ENCODE data around the gene MAP1LC3A.

The MAP1LC3A gene

DNA sequence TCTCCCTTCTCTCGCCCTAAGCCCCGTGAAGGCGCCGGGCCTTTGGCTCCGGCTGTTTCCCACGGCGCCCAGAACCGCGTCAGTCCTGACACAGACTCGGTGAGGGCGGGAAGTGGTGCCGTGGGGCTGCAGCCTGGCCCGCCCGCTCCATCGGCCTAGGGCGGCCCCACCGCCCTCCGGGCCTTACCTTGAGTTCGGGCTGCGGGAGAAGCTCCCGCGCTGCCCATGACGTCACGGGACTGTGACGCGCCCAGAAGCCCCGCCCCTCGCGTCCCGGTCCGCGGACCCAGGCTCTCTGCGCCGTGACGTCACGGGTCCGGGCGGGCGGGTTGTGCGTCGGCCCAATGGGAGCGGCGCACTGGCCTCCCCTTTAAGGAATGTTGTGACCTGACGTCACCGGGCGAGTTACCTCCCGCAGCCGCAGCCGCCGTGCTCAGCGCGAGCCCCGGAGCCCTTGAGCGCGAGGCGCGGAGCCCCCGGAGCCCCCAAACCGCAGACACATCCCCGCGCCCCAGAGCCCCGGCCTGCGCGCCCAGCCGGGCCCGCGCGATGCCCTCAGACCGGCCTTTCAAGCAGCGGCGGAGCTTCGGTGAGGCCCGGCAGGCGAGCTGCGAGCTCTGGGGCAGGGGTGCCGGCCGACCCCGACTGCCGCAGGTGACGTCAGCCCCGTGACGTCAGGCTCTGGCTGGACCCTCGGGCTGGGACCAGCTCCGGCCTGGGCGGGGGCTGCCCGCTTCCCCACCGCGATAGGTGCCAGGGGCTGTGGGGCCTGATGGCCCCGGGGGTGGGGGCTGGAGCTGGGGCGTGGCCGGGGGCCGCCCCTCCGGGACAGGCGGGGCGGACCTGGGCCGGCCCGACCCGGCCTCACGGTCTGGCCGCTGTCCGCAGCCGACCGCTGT is at the start of gene MAP1LC3A:
Gene MAP1LC3A (plus strand): TSS at position 399 of the 899 bp plus-strand sequence. CDS start 151 bp downstream, at position 550.
- H3K27me3 ChIP-seq (ENCODE audit: insufficient read depth, poor library complexity, severe bottlenecking): no peaks in the 10 kb centered on the region
- peak; percentile 78 for ATAC-seq (ENCODE audit: low read depth)
- H3K9me3 ChIP-seq (ENCODE audit: severe bottlenecking): no peaks in the 10 kb centered on the region
- TF ChIP-seq CTCF (IDR thresholded peaks at IDR 0.05; ENCODE audit: poor library complexity, severe bottlenecking): no peak
- no peaks in the 10 kb centered on the region for H3K36me3 ChIP-seq (ENCODE audit: low read depth)
- H3K4me3 ChIP-seq (ENCODE audit: severe bottlenecking): peak within 1 kb of the TSS; percentile 54
- peaks cover 3% of the 10 kb centered on the region for H3K4me1 ChIP-seq (ENCODE audit: insufficient read depth, poor library complexity, severe bottlenecking)
- H3K27ac ChIP-seq (ENCODE audit: poor library complexity, severe bottlenecking): no peak within 1 kb of the TSS
- peak; percentile 100 for DNase-seq (ENCODE audit: low spot score)

DNA sequence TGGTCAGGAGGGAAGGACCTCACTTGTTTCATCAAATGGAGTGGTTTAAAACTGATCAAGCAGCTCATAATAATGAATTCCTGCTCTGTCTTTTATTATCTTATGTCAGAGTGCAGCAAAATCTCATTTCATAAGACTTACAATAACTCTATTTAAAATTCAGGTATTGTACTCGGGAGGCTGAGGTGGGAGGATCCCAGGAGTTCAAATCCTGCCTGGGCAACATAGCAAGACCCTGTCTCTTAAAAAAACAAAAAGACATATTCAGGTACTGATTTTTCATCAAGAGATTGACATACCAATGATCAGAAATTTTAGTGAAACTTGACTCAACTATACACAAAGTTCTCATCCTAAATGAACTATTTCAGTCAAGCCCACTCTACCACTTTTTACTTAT is 47.9 kb upstream of the MAP1LC3A start:
- H3K27me3 ChIP-seq (ENCODE audit: insufficient read depth, poor library complexity, severe bottlenecking): no peaks in the 10 kb centered on the region
- ATAC-seq (ENCODE audit: low read depth) (no peak), DNase-seq (ENCODE audit: low spot score) (no peak)
- no peak overlapping the region for H3K27ac ChIP-seq (ENCODE audit: poor library complexity, severe bottlenecking)
- peaks cover 60% of the 10 kb centered on the region for H3K36me3 ChIP-seq (ENCODE audit: low read depth)
- no peaks in the 10 kb centered on the region for H3K9me3 ChIP-seq (ENCODE audit: severe bottlenecking)
- H3K4me1 ChIP-seq (ENCODE audit: insufficient read depth, poor library complexity, severe bottlenecking): peaks cover 3% of the 10 kb centered on the region
- TF ChIP-seq CTCF (IDR thresholded peaks at IDR 0.05; ENCODE audit: poor library complexity, severe bottlenecking): no peak
- H3K4me3 ChIP-seq (ENCODE audit: severe bottlenecking): no peak overlapping the region

GRCh38 chr20:34511891-34512265 is 46.6 kb upstream of the MAP1LC3A start:
- Histone ChIP-seq H3K9me3 (ENCODE audit: severe bottlenecking) (no peaks in the 10 kb centered on the region), H3K27me3 (ENCODE audit: insufficient read depth, poor library complexity, severe bottlenecking) (no peaks in the 10 kb centered on the region), H3K36me3 (ENCODE audit: low read depth) (peaks cover 47% of the 10 kb centered on the region), H3K4me1 (ENCODE audit: insufficient read depth, poor library complexity, severe bottlenecking) (peaks cover 3% of the 10 kb centered on the region), H3K27ac (ENCODE audit: poor library complexity, severe bottlenecking) (no peak overlapping the region), H3K4me3 (ENCODE audit: severe bottlenecking) (no peak overlapping the region)
- ATAC-seq (ENCODE audit: low read depth): no peak
- no peak for TF ChIP-seq CTCF (IDR thresholded peaks at IDR 0.05; ENCODE audit: poor library complexity, severe bottlenecking)
- DNase-seq (ENCODE audit: low spot score): no peak

GRCh38 chr20:34512266-34512954 is 46.1 kb upstream of the MAP1LC3A start:
- DNase-seq (ENCODE audit: low spot score): no peak
- H3K27ac ChIP-seq (ENCODE audit: poor library complexity, severe bottlenecking): no peak overlapping the region
- no peaks in the 10 kb centered on the region for H3K27me3 ChIP-seq (ENCODE audit: insufficient read depth, poor library complexity, severe bottlenecking)
- peaks cover 7% of the 10 kb centered on the region for H3K4me1 ChIP-seq (ENCODE audit: insufficient read depth, poor library complexity, severe bottlenecking)
- peaks cover 45% of the 10 kb centered on the region for H3K36me3 ChIP-seq (ENCODE audit: low read depth)
- no peak for ATAC-seq (ENCODE audit: low read depth)
- TF ChIP-seq CTCF (IDR thresholded peaks at IDR 0.05; ENCODE audit: poor library complexity, severe bottlenecking): no peak
- H3K4me3 ChIP-seq (ENCODE audit: severe bottlenecking): no peak overlapping the region
- H3K9me3 ChIP-seq (ENCODE audit: severe bottlenecking): no peaks in the 10 kb centered on the region
